K562 (cell line): ENCODE results near the gene FRMD4A. TPM values are rescaled to one million over a fixed set of nuclear protein-coding genes. Genes with fewer than 3 reads are reported as not detected.

Experiments
- ATAC-seq: fragments of 200-7000 bp; cut with Tn5 transposase; 3 replicates; pipeline ENCODE4 v1.9.1; 2020; ENCODE audit warnings: moderate library complexity
- BruUV-seq: library from RNA; stranded (reverse); fragments of 400-500 nt; replicated peaks from 2 replicates; lab custom pipeline; 2021; lab: Mats Ljungman, UMichigan
- CTCF ChIA-PET: fragments of 300-600 bp; formaldehyde crosslinking; extraction: SDS; loops from one replicate; lab custom pipeline; 2021; ENCODE audit warnings: low intra/inter-chr PET ratio; lab: Yijun Ruan, JAX
- POLR2A ChIA-PET: fragments of 300-600, 350-650 bp; sonication (Branson Sonifier 250); formaldehyde crosslinking; extraction: SDS; loops from one replicate; lab custom pipeline; 2021; ENCODE audit warnings: antibody characterized with exemption, inconsistent platforms; lab: Yijun Ruan, JAX
- DNase-seq, 4 experiments: peaks; one replicate each; pipeline versions ENCODE4 v3.0.0 to v3.0.0-alpha.2; 2011 to 2018; ENCODE audit warnings: low spot score in 3 of 4, mixed read lengths in 3 of 4; ENCODE audit errors: extremely low read depth in 1 of 4
- FAIRE-seq: peaks from 2 replicates; lab custom pipeline; 2011; peaks lifted over from hg19 to GRCh38; lab: Jason Lieb, UNC
- H2AFZ ChIP-seq: 2 replicates; pipeline ENCODE4 v1.6.0; 2011; ENCODE audit warnings: low read depth, low read length, control low read depth, inconsistent platforms
- H3K27ac ChIP-seq: fragments of 200-600 bp; 3 replicates; pipeline ENCODE4 v1.8.0; 2011; ENCODE audit warnings: low read depth, mild to moderate bottlenecking, control low read depth, inconsistent platforms, low read length, moderate library complexity, mixed read lengths; ENCODE audit errors: extremely low read depth
- H3K27me3 ChIP-seq, 2 experiments: fragments of 300-600 bp in 1 of 2; 2 replicates in 1 of 2; 3 replicates in 1 of 2; pipeline versions ENCODE4 v1.6.0 to v1.8.0; 2011; ENCODE audit warnings: inconsistent platforms in 2 of 2, low read length in 2 of 2, mild to moderate bottlenecking in 1 of 2, mixed read lengths in 1 of 2, moderate library complexity in 1 of 2; ENCODE audit not compliant: control insufficient read depth in 2 of 2, insufficient read depth in 2 of 2
- H3K36me3 ChIP-seq: fragments of 300-600 bp; 3 replicates; pipeline ENCODE4 v1.8.0; 2011; ENCODE audit warnings: mild to moderate bottlenecking, low read length, inconsistent platforms; ENCODE audit not compliant: control insufficient read depth, insufficient read depth
- H3K4me1 ChIP-seq, 2 experiments: fragments of 200-600 bp in 1 of 2; replicated peaks in 1 of 2; 2 replicates in 1 of 2; 3 replicates in 1 of 2; pipeline versions ENCODE4 v1.5.1 to v1.8.0; 2011; ENCODE audit warnings: inconsistent platforms in 2 of 2, low read length in 2 of 2, mild to moderate bottlenecking in 1 of 2, mixed read lengths in 1 of 2, moderate library complexity in 1 of 2; ENCODE audit not compliant: control insufficient read depth in 2 of 2, insufficient read depth in 2 of 2
- H3K4me2 ChIP-seq: 2 replicates; pipeline ENCODE4 v1.6.1; 2011; ENCODE audit warnings: low read length, control low read depth, inconsistent platforms, mixed read lengths; ENCODE audit not compliant: insufficient read depth
- H3K4me3 ChIP-seq: fragments of 200-600 bp; sonication (generic), shearing (Covaris generic); 2 replicates; pipeline ENCODE4 v1.5.1; 2016; ENCODE audit warnings: control low read depth, inconsistent platforms
- H3K79me2 ChIP-seq: fragments of 200-600 bp; 3 replicates; pipeline ENCODE4 v1.8.0; 2011; ENCODE audit warnings: low read length, inconsistent platforms; ENCODE audit not compliant: control insufficient read depth, insufficient read depth
- H3K9ac ChIP-seq, 2 experiments: 2 replicates each; pipeline versions ENCODE4 v1.6.0 to v1.6.1; 2011; ENCODE audit warnings: low read depth in 2 of 2, low read length in 2 of 2, control low read depth in 1 of 2, inconsistent platforms in 1 of 2, mild to moderate bottlenecking in 1 of 2, mixed read lengths in 1 of 2; ENCODE audit not compliant: insufficient read depth in 1 of 2
- H3K9me1 ChIP-seq: one replicate; pipeline ENCODE4 v1.6.0; 2011; ENCODE audit warnings: inconsistent platforms, mild to moderate bottlenecking, low read length, moderate library complexity; ENCODE audit not compliant: control insufficient read depth, insufficient read depth
- H3K9me3 ChIP-seq: replicated peaks from 2 replicates; pipeline ENCODE4 v1.5.1; 2011; ENCODE audit warnings: low read depth, low read length, inconsistent platforms; ENCODE audit not compliant: control insufficient read depth, insufficient read depth
- H4K20me1 ChIP-seq: replicated peaks from 2 replicates; pipeline ENCODE4 v1.6.1; 2011; ENCODE audit warnings: low read length, inconsistent platforms, mixed read lengths; ENCODE audit not compliant: control insufficient read depth, insufficient read depth
- KLF16 ChIP-seq: IDR thresholded peaks from 2 replicates; pipeline ENCODE4 v1.6.1; 2016; ENCODE audit warnings: antibody characterized with exemption
- MED1 ChIP-seq: sonication (generic); formaldehyde crosslinking; IDR thresholded peaks from 2 replicates; pipeline ENCODE4 v1.8.1; 2023; ENCODE audit warnings: missing genetic modification reagents, borderline replicate concordance
- MIER1 ChIP-seq: fragments of 450-650 bp; IDR thresholded peaks from 2 replicates; pipeline ENCODE4 v1.6.1; 2016; ENCODE audit warnings: antibody characterized with exemption, mild to moderate bottlenecking, low read depth
- RCOR1 ChIP-seq, 2 experiments: IDR thresholded peaks; 2 replicates each; pipeline ENCODE4 v1.6.1; 2012; ENCODE audit warnings: low read depth in 2 of 2, low read length in 2 of 2, borderline replicate concordance in 1 of 2, improper control_type of control experiment in 1 of 2
- SAFB ChIP-seq: fragments of 200-400 bp; formaldehyde crosslinking; IDR thresholded peaks from 2 replicates; pipeline ENCODE4 v1.6.1; 2017; ENCODE audit warnings: low read depth, low read length, borderline replicate concordance
- SETDB1 ChIP-seq: IDR thresholded peaks from one replicate; pipeline ENCODE4 v1.6.1; 2012; ENCODE audit warnings: low read length, control low read depth, inconsistent platforms
- SMARCE1 ChIP-seq: fragments of 450-650 bp; IDR thresholded peaks from 2 replicates; pipeline ENCODE4 v1.7.1; 2016; ENCODE audit warnings: mild to moderate bottlenecking
- YY1 ChIP-seq, 3 experiments: IDR thresholded peaks; 2 replicates each; pipeline ENCODE4 v1.6.1; 2011; ENCODE audit warnings: low read length in 2 of 3, mild to moderate bottlenecking in 2 of 3, moderate library complexity in 2 of 3, borderline replicate concordance in 1 of 3, control low read depth in 1 of 3, low read depth in 1 of 3; ENCODE audit not compliant: insufficient read depth in 3 of 3, insufficient replicate concordance in 2 of 3, control insufficient read depth in 1 of 3, insufficient read length in 1 of 3; ENCODE audit errors: extremely low read depth in 1 of 3
- ZNF583 ChIP-seq: fragments of 250-450 bp; sonication (Bioruptor Pico); IDR thresholded peaks from 2 replicates; pipeline ENCODE4 v1.4.0; 2020
- WGBS: fragments of 100-300 bp; shearing (Covaris generic); methylation state at CpG from one replicate; pipeline ENCODE4 v1.1.6; 2016; ENCODE audit warnings: low coverage, mixed read lengths; ENCODE audit not compliant: insufficient coverage; ENCODE audit errors: missing lambda C conversion rate; 5-methylcytosine and 5-hydroxymethylcytosine counted together
- in situ Hi-C: fragments of 300-500 bp; cut with MboI; formaldehyde crosslinking; loops from 4 replicates; pipeline ENCODE4 v1.15.0; 2018; ENCODE audit warnings: inconsistent platforms, mixed read lengths
- intact Hi-C: fragments of 100-400 bp; cut with micrococcal nuclease; formaldehyde crosslinking; loops from 2 replicates; pipeline ENCODE4 v1.14.2; 2022
- polyA plus RNA-seq, 8 experiments: library from polyadenylated mRNA; depleted of rRNA in 4 of 8; stranded (reverse) in 5 of 8; unstranded in 3 of 8; fragments of >200 nt; fragmentation: Nextera tagmentation in 2 of 8; fragmentation: Illumina TruSeq in 1 of 8; extraction: Ambion mirVana in 2 of 8; extraction: Trizol in 1 of 8; gene quantifications; 2 replicates each; pipeline versions ENCODE4 v1.2.1 to v1.2.3, GENCODE V29; 2011 to 2014; ENCODE audit warnings: inconsistent platforms in 1 of 8, missing spikeins in 1 of 8
- total RNA-seq, 7 experiments: library from RNA; depleted of rRNA in 6 of 7; stranded (reverse); fragments of >200 nt in 6 of 7; fragmentation: Illumina TruSeq in 2 of 7; extraction: Trizol in 2 of 7; gene quantifications; 2 replicates each; pipeline versions ENCODE4 v1.2.1 to v1.2.3, GENCODE V29; 2011 to 2021; ENCODE audit warnings: low replicate concordance in 1 of 7
- TF ChIP-seq, protein P1 (sequence below): fragments of 450-650 bp; IDR thresholded peaks from 2 replicates; pipeline ENCODE4 v1.6.1; 2016; ENCODE audit warnings: low read depth
- TF ChIP-seq, protein P2 (sequence below): fragments of 250-450 bp; sonication (Bioruptor Pico); IDR thresholded peaks from 2 replicates; pipeline ENCODE4 v1.8.0; 2021; ENCODE audit warnings: borderline replicate concordance, mild to moderate bottlenecking, moderate library complexity; ENCODE audit not compliant: poor library complexity, severe bottlenecking
- TF ChIP-seq, protein P3 (sequence below): sonication (generic); formaldehyde crosslinking; IDR thresholded peaks from 2 replicates; pipeline ENCODE4 v1.8.1; 2023; ENCODE audit warnings: mild to moderate bottlenecking, missing genetic modification reagents, moderate library complexity

Gene FRMD4A
- total and polyA plus RNA-seq, 9 of the 15 experiments (the other 6 are each of a cell fraction or from before 2014, with no cell fraction given): 0.80 to 5.2 (median 3.0) TPM

DNA sequence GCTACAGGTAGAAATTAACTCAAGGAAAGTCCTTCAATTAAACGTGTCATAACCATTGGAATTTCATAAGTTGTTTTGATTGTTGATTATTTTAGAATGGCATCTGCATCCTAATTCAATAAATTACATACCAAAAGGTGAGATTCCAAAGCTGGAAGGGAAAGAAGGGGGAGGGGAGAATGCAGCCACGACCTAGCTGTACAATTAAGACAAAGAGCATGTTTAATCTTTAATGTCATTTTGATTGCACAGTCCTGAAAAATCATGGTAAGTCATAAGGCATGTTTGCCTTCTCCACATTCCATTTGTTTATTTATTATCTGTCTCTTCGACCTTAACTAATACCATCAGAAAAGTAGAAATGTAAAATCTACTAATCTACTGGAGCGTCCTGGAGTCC, 358.1 kb downstream of the FRMD4A start:
- Histone ChIP-seq H3K4me1 (no peaks in the 10 kb centered on the region), H3K79me2 (no peaks in the 10 kb centered on the region), H3K9me3 (no peaks in the 10 kb centered on the region), H3K36me3 (no peaks in the 10 kb centered on the region), H3K27me3 (peaks cover 4 to 40% of the 10 kb centered on the region in 2 experiments; a peak in 3 of 5 replicates), H2AFZ (no peak overlapping the region)
- in situ Hi-C loops (no loop called here), intact Hi-C loops (no loop called here)
- CTCF ChIA-PET: no interaction called here
- 2% methylated on average over 4 of the region's 4 CpGs for WGBS
- POLR2A ChIA-PET: no interaction called here
- FAIRE-seq: no peak
- no peak for ATAC-seq
- no peak for DNase-seq
- no TSS peak for BruUV-seq
- TF ChIP-seq ZNF583 (CRISPR knock-in tag): no peak
- no peak for TF ChIP-seq MIER1
- no peak for TF ChIP-seq YY1 (IDR thresholded peaks at IDR 0.05; ENCODE audit: borderline replicate concordance in 1 of 3, control insufficient read depth in 1 of 3, extremely low read depth in 1 of 3, insufficient read depth in 3 of 3, insufficient read length in 1 of 3, insufficient replicate concordance in 2 of 3, low read depth in 1 of 3, low read length in 2 of 3)
- TF ChIP-seq, protein P1, sequence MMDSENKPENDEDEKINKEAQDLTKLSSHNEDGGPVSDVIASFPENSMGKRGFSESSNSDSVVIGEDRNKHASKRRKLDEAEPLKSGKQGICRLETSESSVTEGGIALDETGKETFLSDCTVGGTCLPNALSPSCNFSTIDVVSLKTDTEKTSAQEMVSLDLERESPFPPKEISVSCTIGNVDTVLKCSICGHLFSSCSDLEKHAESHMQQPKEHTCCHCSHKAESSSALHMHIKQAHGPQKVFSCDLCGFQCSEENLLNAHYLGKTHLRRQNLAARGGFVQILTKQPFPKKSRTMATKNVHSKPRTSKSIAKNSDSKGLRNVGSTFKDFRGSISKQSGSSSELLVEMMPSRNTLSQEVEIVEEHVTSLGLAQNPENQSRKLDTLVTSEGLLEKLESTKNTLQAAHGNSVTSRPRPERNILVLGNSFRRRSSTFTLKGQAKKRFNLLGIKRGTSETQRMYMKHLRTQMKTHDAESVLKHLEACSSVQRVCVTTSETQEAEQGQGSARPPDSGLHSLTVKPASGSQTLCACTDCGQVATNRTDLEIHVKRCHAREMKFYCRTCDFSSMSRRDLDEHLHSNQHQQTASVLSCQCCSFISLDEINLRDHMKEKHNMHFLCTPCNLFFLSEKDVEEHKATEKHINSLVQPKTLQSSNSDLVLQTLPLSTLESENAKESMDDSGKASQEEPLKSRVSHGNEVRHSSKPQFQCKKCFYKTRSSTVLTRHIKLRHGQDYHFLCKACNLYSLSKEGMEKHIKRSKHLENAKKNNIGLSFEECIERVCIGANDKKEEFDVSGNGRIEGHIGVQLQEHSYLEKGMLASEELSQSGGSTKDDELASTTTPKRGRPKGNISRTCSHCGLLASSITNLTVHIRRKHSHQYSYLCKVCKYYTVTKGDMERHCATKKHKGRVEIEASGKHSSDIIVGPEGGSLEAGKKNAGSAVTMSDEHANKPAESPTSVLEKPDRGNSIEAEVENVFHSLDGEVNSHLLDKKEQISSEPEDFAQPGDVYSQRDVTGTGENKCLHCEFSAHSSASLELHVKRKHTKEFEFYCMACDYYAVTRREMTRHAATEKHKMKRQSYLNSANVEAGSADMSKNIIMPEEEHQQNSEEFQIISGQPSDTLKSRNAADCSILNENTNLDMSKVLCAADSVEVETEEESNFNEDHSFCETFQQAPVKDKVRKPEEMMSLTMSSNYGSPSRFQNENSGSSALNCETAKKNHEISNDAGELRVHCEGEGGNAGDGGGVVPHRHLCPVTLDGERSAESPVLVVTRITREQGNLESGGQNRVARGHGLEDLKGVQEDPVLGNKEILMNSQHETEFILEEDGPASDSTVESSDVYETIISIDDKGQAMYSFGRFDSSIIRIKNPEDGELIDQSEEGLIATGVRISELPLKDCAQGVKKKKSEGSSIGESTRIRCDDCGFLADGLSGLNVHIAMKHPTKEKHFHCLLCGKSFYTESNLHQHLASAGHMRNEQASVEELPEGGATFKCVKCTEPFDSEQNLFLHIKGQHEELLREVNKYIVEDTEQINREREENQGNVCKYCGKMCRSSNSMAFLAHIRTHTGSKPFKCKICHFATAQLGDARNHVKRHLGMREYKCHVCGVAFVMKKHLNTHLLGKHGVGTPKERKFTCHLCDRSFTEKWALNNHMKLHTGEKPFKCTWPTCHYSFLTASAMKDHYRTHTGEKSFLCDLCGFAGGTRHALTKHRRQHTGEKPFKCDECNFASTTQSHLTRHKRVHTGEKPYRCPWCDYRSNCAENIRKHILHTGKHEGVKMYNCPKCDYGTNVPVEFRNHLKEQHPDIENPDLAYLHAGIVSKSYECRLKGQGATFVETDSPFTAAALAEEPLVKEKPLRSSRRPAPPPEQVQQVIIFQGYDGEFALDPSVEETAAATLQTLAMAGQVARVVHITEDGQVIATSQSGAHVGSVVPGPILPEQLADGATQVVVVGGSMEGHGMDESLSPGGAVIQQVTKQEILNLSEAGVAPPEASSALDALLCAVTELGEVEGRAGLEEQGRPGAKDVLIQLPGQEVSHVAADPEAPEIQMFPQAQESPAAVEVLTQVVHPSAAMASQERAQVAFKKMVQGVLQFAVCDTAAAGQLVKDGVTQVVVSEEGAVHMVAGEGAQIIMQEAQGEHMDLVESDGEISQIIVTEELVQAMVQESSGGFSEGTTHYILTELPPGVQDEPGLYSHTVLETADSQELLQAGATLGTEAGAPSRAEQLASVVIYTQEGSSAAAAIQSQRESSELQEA: no peak
- TF ChIP-seq SETDB1: no peak
- TF ChIP-seq, protein P2, sequence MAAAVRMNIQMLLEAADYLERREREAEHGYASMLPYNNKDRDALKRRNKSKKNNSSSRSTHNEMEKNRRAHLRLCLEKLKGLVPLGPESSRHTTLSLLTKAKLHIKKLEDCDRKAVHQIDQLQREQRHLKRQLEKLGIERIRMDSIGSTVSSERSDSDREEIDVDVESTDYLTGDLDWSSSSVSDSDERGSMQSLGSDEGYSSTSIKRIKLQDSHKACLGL: no peak
- no peak for TF ChIP-seq SAFB
- no peak for TF ChIP-seq SMARCE1
- TF ChIP-seq MED1 (CRISPR knock-in tag): no peak
- no peak for TF ChIP-seq KLF16
- TF ChIP-seq, protein P3, sequence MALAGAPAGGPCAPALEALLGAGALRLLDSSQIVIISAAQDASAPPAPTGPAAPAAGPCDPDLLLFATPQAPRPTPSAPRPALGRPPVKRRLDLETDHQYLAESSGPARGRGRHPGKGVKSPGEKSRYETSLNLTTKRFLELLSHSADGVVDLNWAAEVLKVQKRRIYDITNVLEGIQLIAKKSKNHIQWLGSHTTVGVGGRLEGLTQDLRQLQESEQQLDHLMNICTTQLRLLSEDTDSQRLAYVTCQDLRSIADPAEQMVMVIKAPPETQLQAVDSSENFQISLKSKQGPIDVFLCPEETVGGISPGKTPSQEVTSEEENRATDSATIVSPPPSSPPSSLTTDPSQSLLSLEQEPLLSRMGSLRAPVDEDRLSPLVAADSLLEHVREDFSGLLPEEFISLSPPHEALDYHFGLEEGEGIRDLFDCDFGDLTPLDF: no peak
- TF ChIP-seq RCOR1 (IDR thresholded peaks at IDR 0.05; ENCODE audit: borderline replicate concordance in 1 of 2, low read depth in 2 of 2, low read length in 2 of 2): no peak
- TF ChIP-seq, all 486 proteins: peak for 0
- Histone ChIP-seq H3K27ac (no peak overlapping the region), H4K20me1 (peaks cover 4% of the 10 kb centered on the region; the same call in 1 of the 2 replicates), H3K9me1 (no peaks in the 10 kb centered on the region), H3K4me2 (no peak overlapping the region), H3K9ac (no peak overlapping the region), H3K4me3 (no peak overlapping the region)
